Measurements from ENCODE around the gene NKD1. TPM values are rescaled to one million over a fixed set of nuclear protein-coding genes. Genes with fewer than 3 reads are reported as not detected.
"Not testable (repeated sequence)": the region's sequence is repeated elsewhere in the genome, so short reads cannot be mapped to it uniquely, and the experiment has no call there.

Gene NKD1
- total RNA-seq, 1 donor from 2014 or later, result under 0.01 TPM

DNA sequence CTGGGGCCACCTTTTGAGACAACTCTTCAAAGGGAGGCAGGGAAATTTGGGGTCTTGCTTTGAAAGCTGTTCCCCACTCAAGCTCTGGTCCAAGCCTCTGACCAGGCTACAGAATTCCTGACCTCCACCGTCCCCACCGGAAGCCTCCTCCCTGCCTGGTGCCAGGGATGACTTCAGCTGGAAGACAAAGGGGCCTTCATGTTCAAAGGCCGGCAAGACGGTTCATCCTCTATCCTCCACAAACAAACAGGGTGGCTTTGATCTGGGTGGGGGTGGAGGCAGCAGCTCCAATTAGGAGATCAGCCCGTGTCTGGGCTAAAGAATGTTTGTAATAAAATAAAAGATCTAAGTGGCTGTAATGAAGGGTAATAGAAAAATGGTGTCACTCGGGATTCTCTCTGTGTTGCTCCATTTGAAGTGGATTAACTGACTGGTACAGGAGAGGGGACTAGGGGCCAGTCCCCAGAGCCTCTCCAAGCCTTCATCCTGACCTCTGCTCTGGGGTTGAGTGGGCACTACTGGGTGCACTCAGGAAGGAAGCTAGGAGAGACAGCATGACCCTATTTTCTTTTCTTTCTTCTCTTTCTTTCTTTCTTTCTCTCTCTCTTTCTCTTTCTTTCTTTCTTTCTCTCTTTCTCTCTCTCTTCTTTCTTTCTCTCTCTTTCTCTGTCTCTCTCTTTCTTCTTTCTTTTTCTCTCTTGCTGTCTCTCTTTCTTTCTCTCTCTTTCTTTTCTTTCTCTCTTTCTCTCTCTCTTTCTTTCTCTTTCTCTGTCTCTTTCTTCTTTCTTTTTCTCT, 27.5 kb upstream of the NKD1 start:
- no peak for DNase-seq (ENCODE audit: low read depth)

DNA sequence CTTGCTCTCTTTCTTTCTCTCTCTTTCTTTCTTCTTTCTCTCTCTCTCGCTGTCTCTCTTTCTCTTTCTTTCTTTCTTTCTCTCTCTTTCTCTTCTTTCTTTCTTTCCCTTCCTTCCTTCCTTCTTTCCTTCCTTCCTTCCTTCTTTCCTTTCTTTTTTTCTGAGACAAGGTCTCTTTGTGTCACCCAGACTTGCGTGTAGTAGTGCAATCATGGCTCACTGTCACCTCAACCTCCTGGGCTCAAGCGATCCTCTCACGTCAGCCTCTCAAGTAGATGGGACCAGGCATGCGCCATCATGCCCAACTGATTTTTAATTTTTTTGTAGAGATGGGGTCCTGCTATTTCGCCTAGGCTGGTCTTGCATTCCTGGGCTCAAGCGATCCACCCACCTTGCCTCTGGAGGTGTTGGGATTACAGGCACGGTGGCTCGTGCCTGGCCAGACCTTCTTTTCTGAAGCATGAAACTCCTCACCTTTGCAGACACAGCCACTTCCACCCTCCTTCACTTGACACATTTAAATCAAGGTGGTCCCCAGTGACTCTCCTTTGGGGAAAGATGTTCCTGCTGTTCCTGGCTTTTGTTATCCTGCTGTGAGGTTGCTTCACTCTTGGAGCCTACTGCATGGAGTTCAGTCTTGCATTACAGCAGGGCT, 26.8 kb upstream of the NKD1 start:
- no peak for DNase-seq (ENCODE audit: low read depth)

DNA sequence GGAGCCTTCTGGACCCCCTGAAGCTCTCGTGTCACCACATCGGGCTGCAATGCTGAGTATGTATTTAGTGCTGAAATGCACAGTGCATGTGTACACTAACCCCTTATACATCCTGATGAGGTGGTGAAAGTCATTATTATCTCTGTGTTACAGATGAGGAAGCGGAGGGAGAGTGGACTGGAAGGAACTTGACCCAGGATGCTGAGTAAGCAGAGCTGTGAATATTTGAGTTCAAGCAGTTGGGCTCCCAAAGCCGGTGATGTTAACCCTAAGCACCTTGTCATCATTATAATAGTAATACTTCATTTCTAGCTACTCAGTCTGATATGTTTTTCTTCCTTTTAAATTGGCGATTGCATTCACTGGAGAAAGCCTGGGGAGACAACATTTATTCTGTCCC, 25.9 kb upstream of the NKD1 start:
- no peak for DNase-seq (ENCODE audit: low read depth)

DNA sequence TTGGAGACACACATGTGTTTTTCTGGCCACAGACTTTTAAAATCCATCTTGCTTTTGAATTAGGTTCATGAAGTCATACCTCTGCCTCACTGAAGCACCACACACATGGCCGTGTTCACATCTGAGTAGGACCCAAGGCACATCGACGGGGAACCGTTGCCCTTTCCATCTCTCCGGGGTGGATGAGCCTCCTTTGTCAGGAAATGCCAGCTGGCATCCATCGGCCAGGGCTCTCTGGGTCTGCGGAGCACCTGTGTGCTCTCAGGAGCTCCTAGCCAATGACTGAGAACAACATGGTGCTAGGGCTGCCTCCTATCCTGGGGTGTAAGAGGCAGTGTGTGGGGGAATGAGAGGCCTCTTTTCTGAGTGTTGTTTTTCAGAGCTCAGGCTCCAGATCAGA, 24.5 kb upstream of the NKD1 start:
- DNase-seq (ENCODE audit: low read depth), result no peak

DNA sequence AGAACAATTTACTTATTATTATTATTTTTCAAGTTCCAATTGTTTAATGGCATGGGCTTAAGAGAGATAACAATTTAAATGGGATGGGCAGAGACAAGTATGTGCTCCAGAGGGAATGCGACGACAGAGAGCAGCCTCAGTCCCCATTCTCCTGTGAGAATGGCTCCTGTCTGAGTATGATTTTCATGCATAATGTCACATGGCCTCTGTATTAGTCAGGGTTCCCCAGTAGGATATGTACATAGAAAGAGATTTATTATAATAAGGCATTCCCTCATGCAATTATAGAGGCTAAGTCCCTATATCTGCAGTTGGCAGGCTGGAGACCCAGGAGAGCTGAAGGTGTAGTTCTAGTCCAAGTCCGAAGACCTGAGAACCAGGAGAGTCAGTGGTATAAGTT, 22.9 kb upstream of the NKD1 start:
- DNase-seq (ENCODE audit: low read depth), result no peak

DNA sequence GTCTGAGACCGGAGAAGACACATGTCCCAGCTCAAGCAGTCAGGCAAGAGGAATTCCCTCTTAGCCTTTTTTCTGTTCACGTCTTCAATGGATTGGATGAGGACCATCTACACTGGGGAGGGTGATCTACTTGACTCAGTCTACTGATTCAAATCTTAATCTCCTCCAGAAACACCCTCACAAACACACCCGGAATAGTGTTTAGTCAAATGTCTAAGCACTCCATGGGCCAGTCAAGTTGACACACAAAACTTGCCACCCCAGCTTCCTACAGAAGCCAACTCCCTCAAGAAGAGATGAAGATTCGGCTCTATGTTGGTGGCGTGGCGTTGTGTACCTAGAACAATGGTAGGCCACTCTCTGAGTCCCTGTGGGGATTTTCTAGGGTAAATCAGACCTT, 22.5 kb upstream of the NKD1 start:
- DNase-seq (ENCODE audit: low read depth), result no peak

DNA sequence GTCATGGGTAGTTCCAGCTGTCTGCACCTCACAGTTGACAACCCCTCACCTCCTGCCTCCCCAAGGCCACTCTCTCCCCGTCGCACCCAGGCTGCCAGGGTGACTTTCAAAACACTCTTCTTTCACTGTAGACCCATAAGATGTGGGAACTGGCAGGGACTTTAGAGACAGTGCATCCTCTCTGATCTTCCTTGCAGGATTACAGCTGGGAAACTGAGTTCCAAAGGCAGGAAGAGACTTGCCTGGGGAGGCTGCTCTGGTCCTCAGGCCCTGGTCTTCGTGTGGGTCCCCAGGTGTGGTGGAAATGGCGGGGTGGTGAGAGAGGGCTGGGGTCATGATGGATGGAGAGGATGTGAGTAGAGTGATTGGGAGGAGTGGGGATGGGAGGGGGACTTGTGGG, 21.9 kb upstream of the NKD1 start:
- DNase-seq (ENCODE audit: low read depth), result no peak

DNA sequence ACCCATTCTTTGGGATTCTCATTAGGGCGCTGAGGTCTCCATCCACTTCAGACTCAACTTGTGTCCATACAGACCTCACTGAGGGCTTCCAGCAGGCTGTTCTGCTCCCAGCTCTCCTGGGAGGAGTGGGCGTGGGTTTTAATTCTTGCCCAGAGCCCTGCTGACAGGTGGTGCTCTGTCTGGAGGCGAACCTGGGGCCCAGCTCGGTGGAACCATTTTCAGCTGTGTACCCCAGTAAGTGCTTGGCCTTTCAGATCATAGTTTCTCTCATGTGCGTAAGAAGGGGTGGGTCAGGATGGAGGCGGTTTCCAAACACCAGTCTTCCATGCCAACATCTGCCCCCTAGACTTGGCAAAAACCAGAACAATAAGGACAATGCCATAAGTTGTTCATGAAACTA, 21.4 kb upstream of the NKD1 start:
- no peak for DNase-seq (ENCODE audit: low read depth)

DNA sequence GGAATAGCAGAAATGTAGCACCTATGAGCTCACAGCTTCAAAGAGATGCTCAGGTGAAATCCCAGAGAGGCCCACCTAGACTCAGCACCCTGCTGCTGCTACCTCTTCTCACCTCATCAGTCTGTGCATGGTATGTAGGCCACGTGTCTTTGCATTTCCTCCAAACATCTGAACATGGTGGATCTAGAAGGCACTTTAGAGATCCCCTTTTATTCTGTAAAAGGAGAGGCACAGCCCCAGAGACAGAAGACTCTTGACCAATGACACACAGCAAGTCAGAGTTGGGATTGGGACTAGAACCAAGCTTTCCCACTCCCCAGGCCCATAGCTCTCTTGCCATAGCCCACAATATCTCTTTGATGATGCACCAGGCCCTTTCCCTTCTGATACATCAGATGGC, 19.4 kb upstream of the NKD1 start:
- DNase-seq (ENCODE audit: low read depth), result no peak

DNA sequence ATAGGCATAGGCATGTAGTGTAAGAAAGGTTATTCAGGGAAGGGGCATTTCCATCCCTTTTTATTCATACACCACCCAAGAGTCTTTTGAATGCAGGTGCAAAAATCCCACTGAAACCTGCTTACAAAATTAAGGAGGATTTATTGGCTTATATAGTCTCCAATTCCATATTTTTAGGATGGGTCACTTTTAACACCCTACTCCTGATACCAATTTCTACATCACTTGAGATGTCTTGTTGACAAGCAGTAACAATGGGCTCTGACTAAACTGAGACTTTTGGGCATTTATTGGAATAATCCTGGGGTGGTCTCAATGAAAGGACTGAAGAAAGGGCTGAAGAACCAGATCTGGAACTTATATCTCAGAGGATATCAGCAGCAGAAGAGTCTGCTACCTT, 18.9 kb upstream of the NKD1 start:
- DNase-seq (ENCODE audit: low read depth), result no peak

DNA sequence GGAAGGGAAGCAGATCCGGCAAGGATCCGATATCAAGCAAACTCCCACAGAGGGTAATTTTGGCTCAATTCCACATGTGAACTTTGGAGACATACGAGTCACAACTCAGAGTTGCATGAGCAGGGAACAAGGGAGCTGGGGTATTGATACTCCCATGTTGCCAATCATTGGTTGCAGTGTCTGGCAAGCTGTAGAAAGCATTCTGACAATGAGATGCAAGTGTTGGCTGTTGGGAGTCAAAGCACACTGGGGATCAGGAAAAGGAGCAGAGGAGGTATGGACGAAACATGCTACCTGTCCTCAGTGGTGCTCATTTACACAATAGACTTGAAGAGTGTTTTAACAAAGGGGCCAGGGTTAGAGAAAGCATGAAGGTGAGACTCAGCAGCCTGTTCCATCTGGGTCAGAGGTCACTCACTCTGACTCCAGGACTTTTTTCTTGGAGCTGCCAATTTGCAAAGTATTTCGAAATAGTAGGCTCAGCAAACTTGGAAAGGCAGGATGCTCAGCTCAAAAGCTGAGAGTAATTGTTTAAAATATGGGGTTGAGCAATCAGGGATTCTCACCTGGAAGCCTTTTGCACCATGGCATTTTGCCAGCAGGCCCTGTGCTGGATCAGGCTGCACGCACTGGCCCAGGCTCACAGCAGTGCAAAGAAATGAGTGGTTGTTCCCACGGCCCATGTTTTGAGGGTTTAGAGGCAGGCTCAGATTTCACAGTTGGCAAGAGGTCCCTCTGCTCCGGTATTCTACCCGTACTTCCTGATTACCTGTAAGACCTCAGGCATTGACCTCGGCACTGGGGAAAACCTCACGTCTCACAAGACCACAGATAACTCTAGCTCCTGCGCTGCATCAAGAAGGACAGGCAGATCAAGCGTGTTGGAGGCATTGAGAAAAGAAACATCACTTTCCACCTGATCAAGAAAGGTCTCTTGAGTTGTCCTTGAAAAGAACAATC, 17.6 kb upstream of the NKD1 start:
- no peak for DNase-seq (ENCODE audit: low read depth)

DNA sequence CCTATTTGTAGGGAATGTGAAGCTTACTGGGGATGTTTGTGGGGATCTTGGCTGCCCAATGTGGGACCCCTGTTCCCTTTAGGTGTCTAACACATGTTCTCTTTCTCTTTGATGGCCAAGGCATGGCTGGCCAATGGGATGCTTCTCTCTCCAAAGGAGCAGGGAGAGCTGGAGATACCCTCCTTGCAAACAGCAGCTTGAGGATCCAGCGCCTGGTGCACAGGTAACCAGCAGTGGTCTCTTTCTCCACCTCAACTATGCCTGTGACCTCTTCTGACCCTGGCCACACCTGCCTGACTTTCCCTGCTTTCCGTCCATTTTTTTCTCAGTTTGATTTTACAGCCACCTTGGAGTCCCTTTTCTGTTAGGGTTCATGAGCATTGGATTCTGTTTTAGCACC, 16.8 kb upstream of the NKD1 start:
- DNase-seq (ENCODE audit: low read depth), result no peak

DNA sequence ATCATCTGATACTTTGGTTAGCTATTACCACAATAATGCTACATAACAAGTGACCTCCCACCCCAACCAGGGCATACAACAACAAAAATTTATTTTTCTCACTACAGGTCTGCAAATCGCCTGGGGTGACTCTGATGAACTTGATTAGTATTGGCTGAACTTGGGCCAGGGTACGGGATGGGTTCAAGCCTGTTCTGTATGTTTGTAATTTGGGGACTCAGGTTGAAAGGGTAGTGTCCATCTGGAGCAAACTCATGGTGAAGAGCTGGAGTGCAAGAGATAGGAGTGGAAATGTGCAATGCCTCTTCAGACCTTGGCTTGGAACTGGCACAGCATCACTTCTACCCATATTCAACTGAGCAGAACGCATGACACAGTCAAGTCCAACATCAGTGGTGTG, 16.3 kb upstream of the NKD1 start:
- DNase-seq (ENCODE audit: low read depth), result no peak

DNA sequence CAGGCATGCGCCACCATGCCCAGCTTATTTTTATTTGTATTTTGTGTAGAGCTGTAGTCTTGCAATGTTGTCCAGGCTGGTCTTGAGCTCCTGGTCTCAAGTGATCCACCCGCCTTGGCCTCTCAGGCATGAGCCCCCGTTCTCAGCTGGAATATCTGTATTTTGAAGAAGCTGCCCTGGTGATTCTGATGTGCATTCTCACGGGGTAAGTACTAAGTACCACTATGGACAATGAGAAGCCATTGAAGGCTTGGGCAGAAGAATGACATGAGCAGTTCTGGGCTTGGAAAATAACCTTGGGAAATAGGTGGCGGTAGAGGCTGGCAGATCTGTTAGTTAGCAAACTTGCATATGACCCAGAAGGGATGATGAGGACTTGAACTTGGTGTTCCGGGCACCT, 15.6 kb upstream of the NKD1 start:
- DNase-seq (ENCODE audit: low read depth), result no peak

DNA sequence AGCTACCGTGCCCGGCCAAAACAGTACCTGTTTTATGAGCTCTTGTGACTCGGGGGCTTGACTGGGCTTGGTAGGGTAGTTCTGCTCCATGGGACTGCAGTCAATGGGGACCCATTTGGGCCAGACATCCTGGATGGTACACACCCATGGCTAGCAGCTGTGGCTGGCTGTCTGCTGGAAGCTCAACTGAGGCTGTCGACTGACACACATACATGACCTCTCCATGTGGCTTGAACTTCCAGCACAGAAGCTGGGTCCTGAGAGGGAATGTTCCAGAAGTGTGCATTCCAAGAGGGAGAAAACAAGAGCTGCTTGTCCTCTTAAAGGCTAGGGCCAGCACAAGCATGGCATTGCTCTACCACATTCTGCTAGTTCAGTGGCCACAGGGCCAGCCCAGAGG, 14.9 kb upstream of the NKD1 start:
- no peak for DNase-seq (ENCODE audit: low read depth)

DNA sequence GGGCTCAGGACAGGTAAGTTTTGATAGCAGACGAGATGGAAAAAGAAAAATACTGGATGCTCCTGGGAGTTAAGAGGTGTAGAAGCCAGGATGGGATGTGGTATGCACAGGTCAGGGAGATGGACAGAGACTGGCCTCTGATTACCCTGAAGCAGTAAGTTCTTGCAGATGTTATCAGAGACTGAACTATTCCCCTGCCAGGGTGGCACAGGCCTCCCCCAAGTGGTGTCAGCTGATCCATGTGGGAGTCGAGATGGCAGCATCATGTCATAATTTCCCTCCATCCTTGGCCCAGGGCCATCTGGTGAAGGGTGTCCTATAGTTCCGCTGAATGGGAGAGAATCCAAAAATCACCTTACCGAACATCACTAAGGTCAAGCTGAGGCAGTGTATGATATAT, 14.1 kb upstream of the NKD1 start:
- no peak for DNase-seq (ENCODE audit: low read depth)

DNA sequence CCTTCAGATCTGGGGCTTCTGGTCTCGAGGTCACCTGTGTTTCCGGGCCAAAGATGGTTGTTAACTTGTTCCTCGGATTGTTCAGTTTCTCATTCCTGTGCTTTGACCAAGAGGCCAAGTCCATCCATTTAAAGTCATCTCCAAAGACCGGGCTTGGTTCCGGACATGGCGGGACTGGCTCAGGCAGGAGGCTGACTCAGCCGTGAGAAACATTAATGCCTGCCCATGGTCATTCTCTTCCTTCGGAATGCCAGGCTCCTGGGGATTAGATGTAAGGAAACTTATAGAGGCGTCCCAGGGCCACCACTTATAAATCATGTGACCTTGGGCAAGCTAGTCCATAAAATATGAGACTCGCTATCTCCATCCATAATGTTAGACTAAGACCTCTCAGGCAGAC, 13.6 kb upstream of the NKD1 start:
- DNase-seq (ENCODE audit: low read depth), result no peak

DNA sequence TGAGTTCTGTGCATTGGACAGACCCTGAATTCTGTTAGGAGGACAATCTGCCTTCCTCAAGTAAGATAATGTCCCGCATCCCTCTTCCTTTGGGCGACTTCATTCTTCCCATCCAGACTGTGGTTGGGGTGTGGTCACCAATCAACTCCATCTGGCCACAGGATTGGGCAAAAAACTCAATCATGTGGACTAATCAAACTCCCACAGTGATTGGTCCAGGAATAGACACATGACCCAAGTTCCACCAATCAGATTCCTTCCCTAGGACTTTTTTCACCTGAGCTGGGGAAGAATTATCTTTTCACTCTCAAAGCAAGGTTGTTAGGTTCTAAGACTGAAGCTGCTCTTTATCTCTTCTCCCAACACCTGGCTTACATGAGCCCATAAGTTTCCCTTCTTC, 13.2 kb upstream of the NKD1 start:
- no peak for DNase-seq (ENCODE audit: low read depth)

DNA sequence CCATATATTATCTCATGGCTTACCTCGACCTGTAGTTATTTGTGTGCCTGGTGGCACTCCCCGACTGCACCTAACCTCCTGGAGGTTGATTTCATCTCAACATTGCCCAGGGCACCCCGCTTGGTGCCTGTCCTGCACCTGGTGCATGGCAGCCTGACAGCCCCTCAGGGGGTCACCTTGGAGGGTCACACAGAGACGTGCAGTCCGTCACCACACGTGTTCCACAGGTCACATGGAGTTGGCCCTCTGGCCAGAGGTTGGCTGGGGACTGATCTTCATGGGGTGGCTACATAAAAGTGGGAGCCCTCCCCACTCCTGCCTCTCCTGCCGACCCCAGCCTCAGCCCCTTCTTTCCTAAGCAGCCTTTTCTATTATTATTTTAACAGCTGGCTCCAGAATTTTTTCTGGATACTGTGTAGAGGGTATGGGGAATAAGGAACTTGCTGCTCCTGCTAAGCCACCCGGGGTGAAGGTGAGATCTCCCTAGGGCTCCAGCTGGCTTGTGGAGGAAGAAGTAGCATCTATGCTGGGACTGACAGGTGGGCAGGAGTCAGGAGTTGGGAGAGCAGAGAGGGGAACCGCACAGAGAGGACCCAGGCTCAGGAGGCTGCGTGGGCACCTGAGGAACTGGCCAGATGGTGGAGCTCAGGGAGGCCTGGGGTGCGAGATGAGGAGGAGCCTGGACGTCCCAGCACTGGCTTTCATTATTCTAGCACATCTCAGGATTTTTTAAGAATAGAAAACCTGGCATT, 12.5 kb upstream of the NKD1 start:
- DNase-seq (ENCODE audit: low read depth), result no peak

DNA sequence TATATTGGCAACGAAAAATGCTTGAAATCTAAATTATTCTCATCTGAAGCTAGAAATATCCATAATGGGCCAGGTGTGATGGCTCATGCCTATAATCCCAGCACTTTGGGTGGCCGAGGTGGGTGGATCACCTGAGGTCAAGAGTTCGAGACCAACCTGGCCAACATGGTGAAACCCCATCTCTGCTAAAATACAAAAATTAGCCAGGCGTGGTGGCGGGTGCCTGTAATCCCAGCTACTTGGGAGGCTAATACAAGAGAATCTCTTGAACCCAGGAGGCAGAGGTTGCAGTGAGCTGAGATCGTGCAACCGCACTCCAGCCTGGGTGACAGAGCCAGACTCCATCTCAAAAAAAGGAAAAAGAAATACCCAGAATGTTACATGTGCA, 11.9 kb upstream of the NKD1 start:
- DNase-seq (ENCODE audit: low read depth), result not testable (repeated sequence)

DNA sequence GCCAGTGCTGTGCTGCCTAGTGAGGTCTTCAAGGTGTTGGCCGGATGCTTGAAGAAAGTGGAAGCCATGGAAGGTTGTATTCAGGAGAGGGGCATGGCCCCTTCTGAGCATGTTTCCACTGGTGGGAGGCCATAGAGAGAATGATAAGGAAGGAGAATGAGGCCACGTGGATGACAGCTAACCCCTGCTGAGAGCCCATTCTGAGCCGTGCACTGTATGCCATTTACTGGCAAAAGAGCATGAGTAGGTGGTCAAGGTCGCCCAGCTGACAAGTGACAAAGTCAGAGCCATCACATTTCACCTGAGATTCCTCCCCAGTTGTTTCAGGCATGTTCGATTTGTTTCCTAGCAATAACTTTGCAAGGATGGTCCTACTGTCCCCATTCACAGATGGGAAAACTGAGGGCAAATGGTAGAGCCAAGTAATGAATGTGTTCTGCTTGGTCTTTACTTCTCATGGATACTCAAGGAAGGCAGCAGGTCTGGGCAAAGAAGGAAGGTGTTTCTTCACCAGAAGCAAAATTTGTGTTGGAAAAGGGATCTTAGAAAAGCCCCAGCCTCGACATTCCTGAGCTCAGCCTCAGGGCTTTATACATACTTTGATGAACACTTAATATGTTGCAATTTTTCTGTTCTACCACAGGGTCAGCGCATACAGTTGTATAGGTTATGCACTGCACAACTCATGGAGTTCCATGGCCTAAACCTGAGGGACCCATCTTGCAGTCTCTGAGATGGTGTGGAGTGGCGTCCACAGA, 10.5 kb upstream of the NKD1 start:
- DNase-seq (ENCODE audit: low read depth), result no peak

Measured in renal cortical epithelial cell (primary cell).